Neutrophil (primary cell): ENCODE data around the gene CPA3.

Experiments
- H3K27ac ChIP-seq: fragments of 200-600 bp; sonication (generic); 2 replicates; pipeline ENCODE4 v1.5.1; 2016; ENCODE audit warnings: mild to moderate bottlenecking, moderate library complexity
- H3K27me3 ChIP-seq: fragments of 200-600 bp; sonication (generic); 2 replicates; pipeline ENCODE4 v1.6.0; 2016; ENCODE audit warnings: mild to moderate bottlenecking
- H3K36me3 ChIP-seq: fragments of 200-600 bp; sonication (generic); 2 replicates; pipeline ENCODE4 v1.5.1; 2017
- H3K4me1 ChIP-seq, 2 experiments: fragments of 200-600 bp in 1 of 2; sonication (generic) in 1 of 2; 1 replicate in 1 of 2; 2 replicates in 1 of 2; pipeline versions ENCODE4 v1.5.1 to v1.6.1; 2013 to 2016; ENCODE audit warnings: low read depth in 1 of 2, low read length in 1 of 2, mild to moderate bottlenecking in 1 of 2, moderate library complexity in 1 of 2; ENCODE audit not compliant: control insufficient read depth in 1 of 2, insufficient read depth in 1 of 2
- H3K4me3 ChIP-seq, 2 experiments: fragments of 200-600 bp in 1 of 2; sonication (generic) in 1 of 2; 1 replicate in 1 of 2; 2 replicates in 1 of 2; pipeline ENCODE4 v1.5.1; 2013 to 2016; ENCODE audit warnings: low read depth in 1 of 2, low read length in 1 of 2, mild to moderate bottlenecking in 1 of 2, moderate library complexity in 1 of 2
- H3K9me3 ChIP-seq: fragments of 200-600 bp; sonication (generic); 2 replicates; pipeline ENCODE4 v1.5.1; 2016
- TF ChIP-seq, protein P1 (sequence below): fragments of 200-600 bp; sonication (generic); IDR thresholded peaks from 2 replicates; pipeline ENCODE4 v1.5.1; 2016; ENCODE audit warnings: antibody characterized with exemption

The CPA3 gene

DNA sequence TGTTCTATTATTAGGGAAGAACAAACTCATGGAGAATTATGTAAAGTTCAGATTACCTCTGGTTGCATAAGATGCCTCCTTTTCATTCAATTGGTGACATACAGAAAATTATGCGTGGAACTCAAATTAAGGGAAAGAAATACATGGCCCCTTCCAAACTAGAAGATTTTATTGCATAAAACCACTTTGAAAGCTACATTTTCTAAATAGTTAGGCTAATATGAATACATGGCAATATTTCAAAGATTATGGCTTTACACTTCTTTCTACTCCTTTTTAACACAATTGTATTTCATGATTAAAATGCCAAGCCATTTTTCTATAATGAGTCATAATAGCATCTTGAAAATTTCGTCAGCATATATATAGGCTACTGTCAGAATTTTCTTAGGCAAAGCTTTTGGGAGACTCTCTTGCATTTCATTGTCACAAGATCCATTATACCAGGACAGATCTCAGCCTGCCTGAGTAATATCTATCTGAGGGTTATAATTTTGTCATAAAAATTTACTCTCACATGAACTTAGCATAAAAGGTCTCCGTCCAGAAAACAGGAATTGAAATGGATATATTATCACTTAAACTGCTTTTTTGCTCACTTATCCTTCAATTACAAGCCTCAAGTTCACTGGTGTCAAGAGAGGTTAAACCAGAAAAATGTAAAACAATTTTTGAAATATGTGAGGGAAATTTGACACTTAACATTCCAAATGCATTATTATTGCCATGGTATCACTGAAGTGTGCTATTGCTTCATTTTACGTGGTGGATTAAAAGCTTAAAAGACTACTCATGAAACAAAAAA lies 37.1 kb downstream of the CPA3 start:
- H3K27ac ChIP-seq, result no peak overlapping the region
- TF ChIP-seq, protein P1, sequence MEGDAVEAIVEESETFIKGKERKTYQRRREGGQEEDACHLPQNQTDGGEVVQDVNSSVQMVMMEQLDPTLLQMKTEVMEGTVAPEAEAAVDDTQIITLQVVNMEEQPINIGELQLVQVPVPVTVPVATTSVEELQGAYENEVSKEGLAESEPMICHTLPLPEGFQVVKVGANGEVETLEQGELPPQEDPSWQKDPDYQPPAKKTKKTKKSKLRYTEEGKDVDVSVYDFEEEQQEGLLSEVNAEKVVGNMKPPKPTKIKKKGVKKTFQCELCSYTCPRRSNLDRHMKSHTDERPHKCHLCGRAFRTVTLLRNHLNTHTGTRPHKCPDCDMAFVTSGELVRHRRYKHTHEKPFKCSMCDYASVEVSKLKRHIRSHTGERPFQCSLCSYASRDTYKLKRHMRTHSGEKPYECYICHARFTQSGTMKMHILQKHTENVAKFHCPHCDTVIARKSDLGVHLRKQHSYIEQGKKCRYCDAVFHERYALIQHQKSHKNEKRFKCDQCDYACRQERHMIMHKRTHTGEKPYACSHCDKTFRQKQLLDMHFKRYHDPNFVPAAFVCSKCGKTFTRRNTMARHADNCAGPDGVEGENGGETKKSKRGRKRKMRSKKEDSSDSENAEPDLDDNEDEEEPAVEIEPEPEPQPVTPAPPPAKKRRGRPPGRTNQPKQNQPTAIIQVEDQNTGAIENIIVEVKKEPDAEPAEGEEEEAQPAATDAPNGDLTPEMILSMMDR, result no peak
- H3K36me3 ChIP-seq, result no peaks in the 10 kb centered on the region
- H3K4me1 ChIP-seq, result no peaks in the 10 kb centered on the region
- no peaks in the 10 kb centered on the region for H3K9me3 ChIP-seq
- no peaks in the 10 kb centered on the region for H3K27me3 ChIP-seq
- no peak overlapping the region for H3K4me3 ChIP-seq

DNA sequence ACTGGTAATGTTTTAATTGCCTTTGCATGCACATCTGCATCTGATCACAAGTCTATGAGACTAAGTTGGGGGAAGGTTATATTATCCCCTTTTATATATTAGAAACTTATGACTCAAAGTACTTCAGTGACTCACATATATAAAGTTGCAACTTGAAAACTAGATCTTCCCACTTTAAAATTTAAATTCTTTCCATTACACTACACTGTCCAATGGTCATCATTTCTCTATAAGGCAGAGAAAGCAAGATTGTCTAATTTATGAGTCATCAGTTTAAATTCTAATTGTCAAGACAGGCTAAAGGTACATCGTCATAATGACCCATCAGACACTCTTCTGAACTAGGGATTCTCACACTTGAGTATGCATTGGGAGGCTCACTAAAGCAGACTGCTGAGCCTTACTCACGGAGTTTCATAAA lies 37.9 kb downstream of the CPA3 start:
- Histone ChIP-seq H3K36me3 (no peaks in the 10 kb centered on the region), H3K27ac (no peak overlapping the region), H3K4me1 (no peaks in the 10 kb centered on the region), H3K4me3 (no peak overlapping the region), H3K9me3 (no peaks in the 10 kb centered on the region), H3K27me3 (no peaks in the 10 kb centered on the region)
- TF ChIP-seq, protein P1, result no peak

DNA sequence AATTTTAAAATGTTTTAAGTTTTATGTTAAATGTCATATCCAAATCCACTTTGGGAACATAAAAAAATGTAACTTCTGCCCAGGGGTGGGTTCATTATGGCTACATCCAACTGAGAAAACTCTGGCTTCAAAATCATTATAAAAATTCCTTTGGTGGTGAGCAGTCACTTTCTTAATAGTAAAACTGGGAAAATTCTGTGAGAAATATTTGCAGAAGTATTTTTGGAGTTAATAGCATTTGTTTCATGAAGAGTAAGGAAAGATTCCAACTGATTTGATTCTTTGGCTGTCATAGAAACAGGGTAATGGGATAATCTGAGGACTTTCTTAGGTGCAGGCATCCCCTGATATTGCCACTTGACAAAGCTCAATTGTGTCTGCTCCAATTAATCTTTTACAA lies 38.8 kb downstream of the CPA3 start:
- Histone ChIP-seq H3K4me3 (no peak overlapping the region), H3K4me1 (no peaks in the 10 kb centered on the region), H3K36me3 (no peaks in the 10 kb centered on the region), H3K9me3 (no peaks in the 10 kb centered on the region), H3K27me3 (no peaks in the 10 kb centered on the region), H3K27ac (no peak overlapping the region)
- TF ChIP-seq, protein P1, result no peak

DNA sequence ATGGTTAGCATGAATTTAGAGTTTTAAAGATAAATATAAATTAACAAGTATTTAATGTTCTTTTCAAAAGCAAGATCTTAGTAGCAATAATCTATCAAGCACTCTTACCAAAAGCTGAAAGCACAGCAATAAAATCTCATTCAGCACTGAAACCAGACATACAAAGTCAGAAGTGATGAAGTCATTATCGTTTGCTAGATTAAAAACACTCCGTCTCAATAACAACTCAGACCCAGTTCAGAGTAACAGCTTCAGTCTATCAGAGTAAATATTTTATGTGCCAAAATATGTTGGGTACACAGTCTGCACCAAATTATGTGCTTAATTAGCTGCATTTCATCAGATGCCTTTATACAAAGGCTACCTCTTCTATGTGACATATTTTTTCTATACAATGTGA lies 41.6 kb downstream of the CPA3 start:
- H3K27ac ChIP-seq, result no peak overlapping the region
- H3K27me3 ChIP-seq, result no peaks in the 10 kb centered on the region
- H3K9me3 ChIP-seq, result no peaks in the 10 kb centered on the region
- H3K4me3 ChIP-seq, result no peak overlapping the region
- TF ChIP-seq, protein P1, result no peak
- no peaks in the 10 kb centered on the region for H3K36me3 ChIP-seq
- no peaks in the 10 kb centered on the region for H3K4me1 ChIP-seq

DNA sequence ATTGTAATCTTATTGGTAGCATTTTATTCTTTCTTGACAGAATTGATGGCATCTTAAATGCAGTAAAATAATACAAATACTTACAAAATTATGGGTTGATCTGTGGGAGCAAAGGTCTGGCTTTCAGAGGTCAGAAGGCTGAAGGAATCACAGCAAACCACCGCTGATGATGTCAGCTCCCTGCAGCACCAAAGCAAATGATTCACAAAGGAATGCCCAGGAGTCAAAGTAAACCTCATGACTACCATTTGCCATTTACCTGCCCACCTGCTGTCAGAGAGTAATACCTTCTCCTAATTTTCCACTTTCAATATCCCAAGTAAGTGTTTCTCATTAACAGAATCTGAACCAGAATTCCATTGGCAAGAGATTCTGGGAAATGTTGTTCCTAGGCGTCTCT lies 46.1 kb downstream of the CPA3 start:
- TF ChIP-seq, protein P1, result no peak
- H3K4me1 ChIP-seq, result no peaks in the 10 kb centered on the region
- no peak overlapping the region for H3K27ac ChIP-seq
- no peaks in the 10 kb centered on the region for H3K9me3 ChIP-seq
- no peaks in the 10 kb centered on the region for H3K36me3 ChIP-seq
- H3K4me3 ChIP-seq, result no peak overlapping the region
- no peaks in the 10 kb centered on the region for H3K27me3 ChIP-seq
